Hematopoietic multipotent progenitor cell treated with erythropoietin and hydrocortisone succinate and interleukin-3 and kit ligand, for 15 days (in vitro differentiated cells): Measurements from ENCODE around the gene CPB1.

Experiments used
- DNase-seq: peaks from one replicate; pipeline ENCODE4 v3.0.0-alpha.2; 2015; ENCODE audit warnings: low spot score

CPB1 gene

GRCh38 chr3:148883163-148883562 lies 55.6 kb downstream of the CPB1 start:
- DNase-seq, result no peak

- DNase-seq, result no peak
Measured at GRCh38 chr3:148884261-148884660, 56.6 kb downstream of the CPB1 start.

- DNase-seq, result no peak
Measured at GRCh38 chr3:148889828-148890227, 62.2 kb downstream of the CPB1 start.

- DNase-seq, result no peak
Measured at GRCh38 chr3:148896062-148896461, 68.5 kb downstream of the CPB1 start.

GRCh38 chr3:148901987-148902791 lies 74.6 kb downstream of the CPB1 start:
- no peak for DNase-seq

GRCh38 chr3:148903022-148903442 lies 75.4 kb downstream of the CPB1 start:
- no peak for DNase-seq

- no peak for DNase-seq
Measured at GRCh38 chr3:148903941-148904340, 76.3 kb downstream of the CPB1 start.

GRCh38 chr3:148906667-148907066 lies 79.1 kb downstream of the CPB1 start:
- no peak for DNase-seq
